Liver (tissue), 9 donors: ENCODE results near the gene GTPBP2. TPM values are rescaled to one million over a fixed set of nuclear protein-coding genes. Genes with fewer than 3 reads are reported as not detected.

Experiments used
- DNase-seq: peaks from one replicate; pipeline ENCODE4 v3.0.0-alpha.2; 2017; ENCODE audit warnings: low spot score
- H3K27ac ChIP-seq, 2 donors: one replicate each; pipeline ENCODE4 v1.7.0; 2013; ENCODE audit warnings: inconsistent platforms in 2 of 2, low read length in 2 of 2, control low read depth in 1 of 2, low read depth in 1 of 2, mild to moderate bottlenecking in 1 of 2
- H3K27me3 ChIP-seq, 4 donors: one replicate each; pipeline versions ENCODE4 v1.6.1 to v1.7.0; 2013; ENCODE audit warnings: low read length in 3 of 4, inconsistent platforms in 1 of 4, mild to moderate bottlenecking in 1 of 4, moderate library complexity in 1 of 4; ENCODE audit not compliant: control insufficient read depth in 4 of 4, insufficient read depth in 4 of 4
- H3K36me3 ChIP-seq, 4 donors: one replicate each; pipeline versions ENCODE4 v1.6.1 to v1.7.0; 2013; ENCODE audit warnings: low read length in 3 of 4, mild to moderate bottlenecking in 3 of 4, low read depth in 1 of 4, moderate library complexity in 1 of 4; ENCODE audit not compliant: control insufficient read depth in 4 of 4, insufficient read depth in 3 of 4
- H3K4me1 ChIP-seq, 4 donors: one replicate each; pipeline versions ENCODE4 v1.6.1 to v1.7.0; 2013; ENCODE audit warnings: low read length in 3 of 4, mild to moderate bottlenecking in 3 of 4, moderate library complexity in 1 of 4; ENCODE audit not compliant: control insufficient read depth in 4 of 4, insufficient read depth in 4 of 4
- H3K4me3 ChIP-seq, 3 donors: one replicate each; pipeline versions ENCODE4 v1.6.1 to v1.7.0; 2013; ENCODE audit warnings: low read length in 3 of 3, control low read depth in 1 of 3, low read depth in 1 of 3, mild to moderate bottlenecking in 1 of 3
- H3K9ac ChIP-seq, 2 donors: one replicate each; pipeline ENCODE4 v1.7.0; 2013; ENCODE audit warnings: low read length in 2 of 2, mild to moderate bottlenecking in 2 of 2, moderate library complexity in 2 of 2, control low read depth in 1 of 2, low read depth in 1 of 2
- H3K9me3 ChIP-seq, 4 donors: one replicate each; pipeline versions ENCODE4 v1.6.1 to v1.7.0; 2013; ENCODE audit warnings: low read length in 3 of 4; ENCODE audit not compliant: control insufficient read depth in 4 of 4
- EGR1 ChIP-seq, 2 donors: IDR thresholded peaks; 2 replicates each; pipeline ENCODE4 v1.6.1; 2016 to 2018; ENCODE audit warnings: antibody characterized with exemption in 2 of 2, low read depth in 2 of 2
- FOXA1 ChIP-seq: IDR thresholded peaks from 2 replicates; pipeline ENCODE4 v1.6.1; 2016; ENCODE audit warnings: antibody characterized with exemption
- FOXA2 ChIP-seq: IDR thresholded peaks from 2 replicates; pipeline ENCODE4 v1.6.1; 2016; ENCODE audit warnings: antibody characterized with exemption
- GABPA ChIP-seq, 2 donors: IDR thresholded peaks in 1 of 2; conservative IDR thresholded peaks in 1 of 2; 2 replicates each; pipeline ENCODE4 v1.6.1; 2016; ENCODE audit warnings: antibody characterized with exemption in 2 of 2, mild to moderate bottlenecking in 1 of 2, moderate library complexity in 1 of 2
- HNF4A ChIP-seq, 2 donors: conservative IDR thresholded peaks; 2 replicates each; pipeline ENCODE4 v1.6.1; 2016; ENCODE audit warnings: antibody characterized with exemption in 2 of 2, mild to moderate bottlenecking in 2 of 2
- HNF4G ChIP-seq: IDR thresholded peaks from 2 replicates; pipeline ENCODE4 v1.6.1; 2016; ENCODE audit warnings: antibody characterized with exemption
- JUND ChIP-seq, 2 donors: IDR thresholded peaks; 2 replicates each; pipeline ENCODE4 v1.6.1; 2016; ENCODE audit warnings: antibody characterized with exemption in 2 of 2
- MAX ChIP-seq: IDR thresholded peaks from 2 replicates; pipeline ENCODE4 v1.6.1; 2016; ENCODE audit warnings: antibody characterized with exemption
- NR2F2 ChIP-seq: IDR thresholded peaks from 2 replicates; pipeline ENCODE4 v1.6.1; 2016; ENCODE audit warnings: antibody characterized with exemption
- RAD21 ChIP-seq, 2 donors: IDR thresholded peaks; 2 replicates each; pipeline ENCODE4 v1.6.1; 2016; ENCODE audit warnings: antibody characterized with exemption in 2 of 2, mild to moderate bottlenecking in 2 of 2
- REST ChIP-seq: IDR thresholded peaks from 2 replicates; pipeline ENCODE4 v1.6.1; 2016; ENCODE audit warnings: antibody characterized with exemption, mild to moderate bottlenecking
- RXRA ChIP-seq, 2 donors: IDR thresholded peaks; 2 replicates each; pipeline ENCODE4 v1.6.1; 2017 to 2018; ENCODE audit warnings: antibody characterized with exemption in 2 of 2, mild to moderate bottlenecking in 1 of 2
- SP1 ChIP-seq: IDR thresholded peaks from 2 replicates; pipeline ENCODE4 v1.6.1; 2018; ENCODE audit warnings: antibody characterized with exemption, mild to moderate bottlenecking
- TAF1 ChIP-seq: conservative IDR thresholded peaks from 2 replicates; pipeline ENCODE4 v1.6.1; 2016; ENCODE audit warnings: antibody characterized with exemption, mild to moderate bottlenecking
- YY1 ChIP-seq: IDR thresholded peaks from 2 replicates; pipeline ENCODE4 v1.6.1; 2016; ENCODE audit warnings: antibody characterized with exemption, mild to moderate bottlenecking
- ZBTB33 ChIP-seq: IDR thresholded peaks from 2 replicates; pipeline ENCODE4 v1.6.1; 2016; ENCODE audit warnings: antibody characterized with exemption
- WGBS: extraction: QIAGEN DNeasy Blood & Tissue Kit; methylation state at CpG from one replicate; pipeline ENCODE4 v1.1.7; 2013; 5-methylcytosine and 5-hydroxymethylcytosine counted together
- polyA plus RNA-seq, 2 donors: library from polyadenylated mRNA; stranded (reverse) in 1 of 2; unstranded in 1 of 2; fragments of 200-250 nt in 1 of 2; fragments of >200 nt in 1 of 2; fragmentation: Nextera tagmentation in 1 of 2; extraction: Ambion mirVana in 1 of 2; gene quantifications; one replicate each; pipeline versions ENCODE4 v1.2.1 to v1.2.3, GENCODE V29; 2013 to 2015
- total RNA-seq, 2 donors: library from RNA; depleted of rRNA; stranded (reverse); fragments of >200 nt; gene quantifications; one replicate each; pipeline ENCODE4 v1.2.3, GENCODE V29; 2014
- TF ChIP-seq, protein P1 (sequence below): fragments of 150-350 bp; IDR thresholded peaks from 2 replicates; pipeline ENCODE4 v1.5.1; 2017; ENCODE audit warnings: improper control_type of control experiment, low read depth, low read length; ENCODE audit not compliant: missing input control
- TF ChIP-seq, protein P2 (sequence below): IDR thresholded peaks from 2 replicates; pipeline ENCODE4 v1.6.1; 2016; ENCODE audit warnings: antibody characterized with exemption
- donor health status: healthy.
- donor health status: healthy.
- donor health status: healthy.
- donor health status: healthy.
- donor health status: healthy.

The GTPBP2 gene
- total and polyA plus RNA-seq, 4 donors = 7.9 to 69.1 (median 16.1) TPM

- H3K9ac ChIP-seq = no peak overlapping the region
- WGBS = 96% methylated on average over 7 of the region's 7 CpGs
- no peak for DNase-seq
- TF ChIP-seq YY1 = no peak
- TF ChIP-seq FOXA2 = no peak
- TF ChIP-seq RXRA (IDR thresholded peaks at IDR 0.05) = no peak
- no peak for TF ChIP-seq FOXA1
- TF ChIP-seq TAF1 = no peak
- TF ChIP-seq HNF4G = no peak
- no peak for TF ChIP-seq GABPA (IDR thresholded peaks at IDR 0.05 in 1 of 2, conservative IDR thresholded peaks at IDR 0.05 in 1 of 2)
- no peak for TF ChIP-seq SP1
- TF ChIP-seq RAD21 (IDR thresholded peaks at IDR 0.05) = no peak
- no peak for TF ChIP-seq JUND (IDR thresholded peaks at IDR 0.05)
- no peak for TF ChIP-seq NR2F2
- TF ChIP-seq, protein P1, sequence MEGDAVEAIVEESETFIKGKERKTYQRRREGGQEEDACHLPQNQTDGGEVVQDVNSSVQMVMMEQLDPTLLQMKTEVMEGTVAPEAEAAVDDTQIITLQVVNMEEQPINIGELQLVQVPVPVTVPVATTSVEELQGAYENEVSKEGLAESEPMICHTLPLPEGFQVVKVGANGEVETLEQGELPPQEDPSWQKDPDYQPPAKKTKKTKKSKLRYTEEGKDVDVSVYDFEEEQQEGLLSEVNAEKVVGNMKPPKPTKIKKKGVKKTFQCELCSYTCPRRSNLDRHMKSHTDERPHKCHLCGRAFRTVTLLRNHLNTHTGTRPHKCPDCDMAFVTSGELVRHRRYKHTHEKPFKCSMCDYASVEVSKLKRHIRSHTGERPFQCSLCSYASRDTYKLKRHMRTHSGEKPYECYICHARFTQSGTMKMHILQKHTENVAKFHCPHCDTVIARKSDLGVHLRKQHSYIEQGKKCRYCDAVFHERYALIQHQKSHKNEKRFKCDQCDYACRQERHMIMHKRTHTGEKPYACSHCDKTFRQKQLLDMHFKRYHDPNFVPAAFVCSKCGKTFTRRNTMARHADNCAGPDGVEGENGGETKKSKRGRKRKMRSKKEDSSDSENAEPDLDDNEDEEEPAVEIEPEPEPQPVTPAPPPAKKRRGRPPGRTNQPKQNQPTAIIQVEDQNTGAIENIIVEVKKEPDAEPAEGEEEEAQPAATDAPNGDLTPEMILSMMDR = no peak
- no peak for TF ChIP-seq HNF4A (conservative IDR thresholded peaks at IDR 0.05)
- no peak for TF ChIP-seq REST
- TF ChIP-seq MAX = no peak
- no peak overlapping the region for H3K4me3 ChIP-seq
- H3K27me3 ChIP-seq = no peaks in the 10 kb centered on the region
- no peaks in the 10 kb centered on the region for H3K4me1 ChIP-seq
- no peaks in the 10 kb centered on the region for H3K9me3 ChIP-seq
- peaks cover 14 to 65% (median 30%) of the 10 kb centered on the region in 4 donors for H3K36me3 ChIP-seq
- no peak overlapping the region for H3K27ac ChIP-seq
Observed at GRCh38 chr6:43678341-43678740, 49.3 kb upstream of the GTPBP2 start.

DNA sequence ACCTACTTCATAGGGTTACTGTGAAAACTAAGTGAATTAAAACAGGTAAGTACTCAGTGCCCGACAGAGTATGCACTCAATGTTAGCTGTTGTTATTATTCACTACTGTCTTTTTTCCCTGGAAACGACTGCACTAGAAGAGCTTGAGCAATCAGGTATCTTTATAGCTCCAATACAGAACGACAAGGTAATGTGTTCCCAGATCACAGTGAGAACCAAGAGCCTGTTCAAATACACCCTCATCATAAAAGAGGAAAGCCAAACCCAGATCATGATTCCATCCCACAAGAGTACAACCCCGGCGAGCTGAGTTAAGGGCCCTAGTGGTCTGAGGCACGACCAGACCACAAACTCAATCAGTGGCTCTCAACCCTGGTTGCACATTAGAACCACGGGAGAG is 48.7 kb upstream of the GTPBP2 start:
- Histone ChIP-seq H3K27ac (no peak overlapping the region), H3K36me3 (peaks cover 14 to 65% (median 30%) of the 10 kb centered on the region in 4 donors), H3K4me1 (peaks cover 0 to under 1% (median 0%) of the 10 kb centered on the region in 4 donors), H3K9ac (no peak overlapping the region), H3K4me3 (no peak overlapping the region), H3K9me3 (no peaks in the 10 kb centered on the region), H3K27me3 (no peaks in the 10 kb centered on the region)
- WGBS = 76% methylated on average over 7 of the region's 7 CpGs
- DNase-seq = no peak
- TF ChIP-seq REST (no peak), TAF1 (no peak), MAX (no peak), YY1 (no peak), FOXA2 (no peak), EGR1 (IDR thresholded peaks at IDR 0.05; ENCODE audit: low read depth in 2 of 2) (no peak), ZBTB33 (no peak)
- TF ChIP-seq, protein P1 = no peak
- TF ChIP-seq, protein P2, sequence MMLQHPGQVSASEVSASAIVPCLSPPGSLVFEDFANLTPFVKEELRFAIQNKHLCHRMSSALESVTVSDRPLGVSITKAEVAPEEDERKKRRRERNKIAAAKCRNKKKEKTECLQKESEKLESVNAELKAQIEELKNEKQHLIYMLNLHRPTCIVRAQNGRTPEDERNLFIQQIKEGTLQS = no peak
